WTC11 (cell line): Measurements from ENCODE around the gene CENPT. TPM values are rescaled to one million over a fixed set of nuclear protein-coding genes. Genes with fewer than 3 reads are reported as not detected.

ENCODE experiments used
- ATAC-seq: fragments of 200-7000 bp; cut with Tn5 transposase; 2 replicates; pipeline ENCODE4 v1.10.0; 2021; ENCODE audit warnings: mild to moderate bottlenecking, moderate library complexity
- CTCF ChIA-PET: fragments of 300-600 bp; sonication (Branson Sonifier 250); formaldehyde crosslinking; loops from one replicate; lab custom pipeline; 2021; ENCODE audit warnings: antibody characterized with exemption; lab: Charles Lee
- POLR2A ChIA-PET: fragments of 350-600 bp; sonication (Branson Sonifier 250); formaldehyde crosslinking; loops from one replicate; lab custom pipeline; 2021; ENCODE audit warnings: antibody characterized with exemption; lab: Charles Lee
- DNase-seq: peaks from one replicate; pipeline ENCODE4 v3.0.0; 2021; ENCODE audit warnings: low spot score
- H3K27ac Mint-ChIP-seq: 2 replicates; pipeline ENCODE4 v1.8.0; 2021; ENCODE audit warnings: mixed read lengths
- H3K27me3 Mint-ChIP-seq: 2 replicates; pipeline ENCODE4 v1.8.0; 2021; ENCODE audit warnings: low read depth, mild to moderate bottlenecking, moderate library complexity, mixed read lengths
- H3K36me3 Mint-ChIP-seq: 2 replicates; pipeline ENCODE4 v1.8.0; 2021; ENCODE audit warnings: mixed read lengths
- H3K4me1 Mint-ChIP-seq: 2 replicates; pipeline ENCODE4 v1.8.0; 2022; ENCODE audit warnings: mixed read lengths
- H3K4me3 Mint-ChIP-seq: 2 replicates; pipeline ENCODE4 v1.8.0; 2021; ENCODE audit warnings: mild to moderate bottlenecking, moderate library complexity, mixed read lengths
- H3K9me3 Mint-ChIP-seq: 2 replicates; pipeline ENCODE4 v1.8.0; 2021; ENCODE audit warnings: mixed read lengths
- AFF4 ChIP-seq: sonication (generic); formaldehyde crosslinking; IDR thresholded peaks from 2 replicates; pipeline ENCODE4 v1.8.1; 2023; ENCODE audit warnings: mild to moderate bottlenecking, missing genetic modification reagents, borderline replicate concordance
- ATF1 ChIP-seq: sonication (generic); formaldehyde crosslinking; IDR thresholded peaks from 2 replicates; pipeline ENCODE4 v1.8.1; 2023; ENCODE audit warnings: mild to moderate bottlenecking, moderate library complexity, missing genetic modification reagents
- E2F4 ChIP-seq: sonication (generic); formaldehyde crosslinking; IDR thresholded peaks from 2 replicates; pipeline ENCODE4 v1.8.1; 2022; ENCODE audit warnings: low read depth, mild to moderate bottlenecking, moderate library complexity, missing genetic modification reagents, borderline replicate concordance
- ESRRA ChIP-seq: sonication (generic); formaldehyde crosslinking; IDR thresholded peaks from 2 replicates; pipeline ENCODE4 v1.8.1; 2022; ENCODE audit warnings: mild to moderate bottlenecking, missing genetic modification reagents, borderline replicate concordance
- GABPB1 ChIP-seq: sonication (generic); formaldehyde crosslinking; IDR thresholded peaks from 2 replicates; pipeline ENCODE4 v1.8.1; 2023; ENCODE audit warnings: mild to moderate bottlenecking, missing genetic modification reagents
- KAT7 ChIP-seq: sonication (generic); formaldehyde crosslinking; IDR thresholded peaks from 2 replicates; pipeline ENCODE4 v1.8.1; 2023; ENCODE audit warnings: missing genetic modification reagents, mild to moderate bottlenecking, borderline replicate concordance
- MAX ChIP-seq: sonication (generic); formaldehyde crosslinking; IDR thresholded peaks from 2 replicates; pipeline ENCODE4 v1.8.0; 2022; ENCODE audit warnings: mild to moderate bottlenecking, missing genetic modification reagents
- MLX ChIP-seq: sonication (generic); formaldehyde crosslinking; IDR thresholded peaks from 2 replicates; pipeline ENCODE4 v1.8.1; 2023; ENCODE audit warnings: mild to moderate bottlenecking, missing genetic modification reagents, moderate library complexity
- NFATC4 ChIP-seq: fragments of 250-450 bp; sonication (Bioruptor Pico); IDR thresholded peaks from 2 replicates; pipeline ENCODE4 v1.9.0; 2021; ENCODE audit warnings: mild to moderate bottlenecking
- NFE2L1 ChIP-seq: sonication (generic); formaldehyde crosslinking; IDR thresholded peaks from 2 replicates; pipeline ENCODE4 v1.8.1; 2023; ENCODE audit warnings: missing genetic modification reagents
- NR2C2 ChIP-seq: sonication (generic); formaldehyde crosslinking; IDR thresholded peaks from 2 replicates; pipeline ENCODE4 v1.8.0; 2022; ENCODE audit warnings: mild to moderate bottlenecking, missing genetic modification reagents
- SMAD3 ChIP-seq: sonication (generic); formaldehyde crosslinking; IDR thresholded peaks from 2 replicates; pipeline ENCODE4 v1.8.0; 2022; ENCODE audit warnings: missing genetic modification reagents, mild to moderate bottlenecking, borderline replicate concordance
- SOX15 ChIP-seq: fragments of 250-450 bp; sonication (Bioruptor Pico); IDR thresholded peaks from 2 replicates; pipeline ENCODE4 v1.9.0; 2021; ENCODE audit warnings: mild to moderate bottlenecking
- TEAD1 ChIP-seq: sonication (generic); formaldehyde crosslinking; IDR thresholded peaks from 2 replicates; pipeline ENCODE4 v1.8.0; 2022; ENCODE audit warnings: mild to moderate bottlenecking, missing genetic modification reagents
- TEAD4 ChIP-seq: sonication (generic); formaldehyde crosslinking; IDR thresholded peaks from 2 replicates; pipeline ENCODE4 v1.8.0; 2022; ENCODE audit warnings: mild to moderate bottlenecking, missing genetic modification reagents
- TP53 ChIP-seq: sonication (generic); formaldehyde crosslinking; IDR thresholded peaks from 2 replicates; pipeline ENCODE4 v1.8.1; 2023; ENCODE audit warnings: mild to moderate bottlenecking, missing genetic modification reagents
- ZNF121 ChIP-seq: sonication (generic); formaldehyde crosslinking; IDR thresholded peaks from 2 replicates; pipeline ENCODE4 v1.8.0; 2023; ENCODE audit warnings: missing genetic modification reagents
- ZNF232 ChIP-seq: sonication (generic); formaldehyde crosslinking; IDR thresholded peaks from 2 replicates; pipeline ENCODE4 v1.8.0; 2022; ENCODE audit warnings: mild to moderate bottlenecking, missing genetic modification reagents
- ZNF396 ChIP-seq: fragments of 250-450 bp; sonication (Bioruptor Pico); IDR thresholded peaks from 2 replicates; pipeline ENCODE4 v1.8.0; 2021; ENCODE audit warnings: mild to moderate bottlenecking, moderate library complexity, borderline replicate concordance
- ZNF423 ChIP-seq: fragments of 250-450 bp; sonication (Bioruptor Pico); IDR thresholded peaks from 2 replicates; pipeline ENCODE4 v2.1.2; 2022; ENCODE audit warnings: mild to moderate bottlenecking, moderate library complexity
- total RNA-seq: library from RNA; stranded (reverse); gene quantifications from 3 replicates; pipeline ENCODE4 v1.2.3, GENCODE V29; 2021
- TF ChIP-seq, protein P1 (sequence below): sonication (generic); formaldehyde crosslinking; IDR thresholded peaks from 2 replicates; pipeline ENCODE4 v1.8.1; 2022; ENCODE audit warnings: low read depth, missing genetic modification reagents, borderline replicate concordance
- TF ChIP-seq, protein P2 (sequence below): sonication (generic); formaldehyde crosslinking; IDR thresholded peaks from 2 replicates; pipeline ENCODE4 v1.8.1; 2022; ENCODE audit warnings: missing genetic modification reagents, borderline replicate concordance
- TF ChIP-seq, protein P3 (sequence below): fragments of 250-450 bp; sonication (Bioruptor Pico); IDR thresholded peaks from 2 replicates; pipeline ENCODE4 v1.9.0; 2021; ENCODE audit warnings: mild to moderate bottlenecking
- TF ChIP-seq, protein P4 (sequence below): sonication (generic); formaldehyde crosslinking; conservative IDR thresholded peaks from 2 replicates; pipeline ENCODE4 v1.8.1; 2022; ENCODE audit warnings: mild to moderate bottlenecking, missing genetic modification reagents

The CENPT gene
- total RNA-seq, 1 experiment from 2014 or later: 58.3 TPM

DNA sequence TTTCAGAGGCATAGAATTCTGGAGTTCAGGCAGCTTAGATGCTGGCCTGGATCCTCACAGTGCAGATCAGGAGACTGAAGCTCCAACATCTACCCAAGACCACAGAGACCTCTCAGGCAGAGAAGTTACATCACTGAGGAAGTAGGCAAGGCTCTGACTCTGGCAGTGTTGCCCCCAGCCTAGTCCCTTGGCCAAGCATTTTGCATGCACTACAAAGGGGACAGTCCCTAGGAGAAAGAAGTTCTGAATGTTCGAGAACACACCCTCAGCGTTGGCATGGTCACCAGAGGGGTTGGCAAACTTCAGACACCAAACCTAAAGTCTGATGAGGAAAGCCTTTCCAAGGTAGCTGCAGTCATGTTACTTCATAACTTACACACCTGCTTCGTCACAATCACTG is 43.6 kb downstream of the CENPT start:
- H3K9me3 Mint-ChIP-seq: no peaks in the 10 kb centered on the region
- TF ChIP-seq E2F4: no peak
- TF ChIP-seq ATF1 (CRISPR knock-in tag): no peak
- TF ChIP-seq SOX15: no peak
- no peak for TF ChIP-seq KAT7
- TF ChIP-seq NFATC4 (CRISPR knock-in tag): no peak
- TF ChIP-seq ESRRA (CRISPR knock-in tag): no peak
- TF ChIP-seq, protein P1, sequence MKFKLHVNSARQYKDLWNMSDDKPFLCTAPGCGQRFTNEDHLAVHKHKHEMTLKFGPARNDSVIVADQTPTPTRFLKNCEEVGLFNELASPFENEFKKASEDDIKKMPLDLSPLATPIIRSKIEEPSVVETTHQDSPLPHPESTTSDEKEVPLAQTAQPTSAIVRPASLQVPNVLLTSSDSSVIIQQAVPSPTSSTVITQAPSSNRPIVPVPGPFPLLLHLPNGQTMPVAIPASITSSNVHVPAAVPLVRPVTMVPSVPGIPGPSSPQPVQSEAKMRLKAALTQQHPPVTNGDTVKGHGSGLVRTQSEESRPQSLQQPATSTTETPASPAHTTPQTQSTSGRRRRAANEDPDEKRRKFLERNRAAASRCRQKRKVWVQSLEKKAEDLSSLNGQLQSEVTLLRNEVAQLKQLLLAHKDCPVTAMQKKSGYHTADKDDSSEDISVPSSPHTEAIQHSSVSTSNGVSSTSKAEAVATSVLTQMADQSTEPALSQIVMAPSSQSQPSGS: no peak
- TF ChIP-seq, all 79 proteins: peak for 0
- POLR2A ChIA-PET: no interaction called here

DNA sequence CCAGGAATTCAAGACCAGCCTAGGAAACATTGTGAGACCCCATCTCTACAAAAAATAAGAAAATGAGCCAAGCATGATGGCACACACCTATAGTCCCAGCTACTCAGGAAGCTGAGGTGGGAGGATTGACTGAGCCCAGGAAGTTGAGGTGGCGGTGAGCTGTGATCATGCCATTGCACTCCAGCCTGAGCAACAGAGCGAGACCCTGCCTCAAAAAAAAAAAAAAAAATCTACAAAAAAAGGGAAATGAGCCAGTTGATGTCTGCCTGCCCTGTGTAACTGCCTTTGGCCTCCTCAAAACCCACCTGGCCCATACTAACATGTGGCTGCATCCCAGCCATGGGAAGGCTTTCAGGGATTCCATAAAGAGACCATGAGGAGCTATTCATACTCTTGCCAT is 45.6 kb downstream of the CENPT start:
- DNase-seq: no peak
- peaks cover 5% of the 10 kb centered on the region for H3K4me1 Mint-ChIP-seq
- no peak for ATAC-seq
- H3K4me3 Mint-ChIP-seq: no peak overlapping the region
- CTCF ChIA-PET: interaction anchor here (0.7 to 3.6 kb wide), 2 partner anchors 14 to 162 kb away, joined by 3 to 19 read pairs; no protein-coding TSS in a partner anchor
- peaks cover 18% of the 10 kb centered on the region for H3K36me3 Mint-ChIP-seq
- no peaks in the 10 kb centered on the region for H3K9me3 Mint-ChIP-seq
- no peak overlapping the region for H3K27ac Mint-ChIP-seq
- TF ChIP-seq SMAD3 (no peak), NFE2L1 (CRISPR knock-in tag) (no peak), ZNF121 (CRISPR knock-in tag) (no peak), ATF1 (CRISPR knock-in tag) (no peak), MLX (CRISPR knock-in tag) (no peak), ZNF232 (CRISPR knock-in tag) (no peak), NR2C2 (CRISPR knock-in tag) (no peak), ZNF396 (CRISPR knock-in tag) (no peak)
- TF ChIP-seq, protein P2, sequence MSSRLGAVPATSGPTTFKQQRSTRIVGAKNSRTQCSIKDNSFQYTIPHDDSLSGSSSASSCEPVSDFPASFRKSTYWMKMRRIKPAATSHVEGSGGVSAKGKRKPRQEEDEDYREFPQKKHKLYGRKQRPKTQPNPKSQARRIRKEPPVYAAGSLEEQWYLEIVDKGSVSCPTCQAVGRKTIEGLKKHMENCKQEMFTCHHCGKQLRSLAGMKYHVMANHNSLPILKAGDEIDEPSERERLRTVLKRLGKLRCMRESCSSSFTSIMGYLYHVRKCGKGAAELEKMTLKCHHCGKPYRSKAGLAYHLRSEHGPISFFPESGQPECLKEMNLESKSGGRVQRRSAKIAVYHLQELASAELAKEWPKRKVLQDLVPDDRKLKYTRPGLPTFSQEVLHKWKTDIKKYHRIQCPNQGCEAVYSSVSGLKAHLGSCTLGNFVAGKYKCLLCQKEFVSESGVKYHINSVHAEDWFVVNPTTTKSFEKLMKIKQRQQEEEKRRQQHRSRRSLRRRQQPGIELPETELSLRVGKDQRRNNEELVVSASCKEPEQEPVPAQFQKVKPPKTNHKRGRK (CRISPR knock-in tag): no peak
- TF ChIP-seq, protein P3, sequence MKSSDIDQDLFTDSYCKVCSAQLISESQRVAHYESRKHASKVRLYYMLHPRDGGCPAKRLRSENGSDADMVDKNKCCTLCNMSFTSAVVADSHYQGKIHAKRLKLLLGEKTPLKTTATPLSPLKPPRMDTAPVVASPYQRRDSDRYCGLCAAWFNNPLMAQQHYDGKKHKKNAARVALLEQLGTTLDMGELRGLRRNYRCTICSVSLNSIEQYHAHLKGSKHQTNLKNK (CRISPR knock-in tag): no peak
- TF ChIP-seq, all 79 proteins: peak for 0
- H3K27me3 Mint-ChIP-seq: no peaks in the 10 kb centered on the region
- POLR2A ChIA-PET: interaction anchor here (0.5 to 0.7 kb wide), 2 partner anchors 102 to 647 kb away, joined by 4 read pairs; no protein-coding TSS in a partner anchor

More for the DNA sequence above, 43.6 kb downstream of the CENPT start:
- H3K4me3 Mint-ChIP-seq: no peak overlapping the region; the same call in 1 of the 2 replicates
- CTCF ChIA-PET: interaction anchor here (0.7 to 3.6 kb wide), 2 partner anchors 12 to 1164 kb away, joined by 3 to 19 read pairs; no protein-coding TSS in a partner anchor
- ATAC-seq (no peak), DNase-seq (no peak)
- H3K36me3 Mint-ChIP-seq: peaks cover 15% of the 10 kb centered on the region
- peaks cover 5% of the 10 kb centered on the region for H3K4me1 Mint-ChIP-seq
- H3K27me3 Mint-ChIP-seq: no peaks in the 10 kb centered on the region
- no peak overlapping the region for H3K27ac Mint-ChIP-seq

DNA sequence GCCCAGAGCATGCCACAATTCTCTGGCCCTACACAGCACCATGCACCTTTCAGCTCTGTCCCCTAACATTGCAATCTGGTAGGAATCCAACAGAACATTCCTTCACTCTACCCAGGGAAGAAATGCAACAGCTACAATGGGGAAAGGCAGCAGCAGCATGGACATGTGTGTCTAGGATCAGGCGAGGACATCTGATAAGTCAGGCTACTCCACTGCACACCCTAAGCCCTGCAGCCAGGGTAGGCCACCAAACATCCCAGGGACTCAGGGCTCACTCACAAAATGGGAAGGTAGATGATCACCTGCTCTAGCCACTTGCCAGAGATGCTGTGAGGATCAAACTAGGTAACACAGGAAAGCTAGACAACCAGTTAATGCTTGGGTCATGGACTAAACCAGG is 46.3 kb downstream of the CENPT start:
- Mint-ChIP-seq H3K9me3 (no peaks in the 10 kb centered on the region), H3K27me3 (no peaks in the 10 kb centered on the region), H3K36me3 (peaks cover 18% of the 10 kb centered on the region), H3K4me3 (no peak overlapping the region), H3K4me1 (peaks cover 5% of the 10 kb centered on the region), H3K27ac (peak overlapping the region; percentile 41; the same call in 1 of the 2 replicates)
- ChIA-PET CTCF (interaction anchor here (0.7 to 3.6 kb wide), 2 partner anchors 15 to 163 kb away, joined by 3 to 19 read pairs; no protein-coding TSS in a partner anchor), POLR2A (no interaction called here)
- DNase-seq (no peak), ATAC-seq (no peak)
- TF ChIP-seq TEAD1 (CRISPR knock-in tag): no peak
- no peak for TF ChIP-seq MAX (CRISPR knock-in tag)
- TF ChIP-seq TEAD4 (CRISPR knock-in tag): no peak
- TF ChIP-seq GABPB1: no peak
- TF ChIP-seq ZNF423 (CRISPR knock-in tag): no peak
- no peak for TF ChIP-seq TP53
- TF ChIP-seq AFF4: no peak
- no peak for TF ChIP-seq NR2C2 (CRISPR knock-in tag)
- TF ChIP-seq, protein P4, sequence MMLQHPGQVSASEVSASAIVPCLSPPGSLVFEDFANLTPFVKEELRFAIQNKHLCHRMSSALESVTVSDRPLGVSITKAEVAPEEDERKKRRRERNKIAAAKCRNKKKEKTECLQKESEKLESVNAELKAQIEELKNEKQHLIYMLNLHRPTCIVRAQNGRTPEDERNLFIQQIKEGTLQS (CRISPR knock-in tag): no peak
- TF ChIP-seq NFATC4 (CRISPR knock-in tag): no peak
